ENCODE data around the gene WWOX.

Gene WWOX

GRCh38 chr16:78748220-78748929, 648.9 kb downstream of the WWOX start:
- no peak for DNase-seq (ENCODE audit: low read depth in 4 of 4, low spot score in 1 of 4)

GRCh38 chr16:78749745-78750268, 650.4 kb downstream of the WWOX start:
- DNase-seq (ENCODE audit: low read depth in 4 of 4, low spot score in 1 of 4), result no peak

GRCh38 chr16:78750611-78751010, 651.2 kb downstream of the WWOX start:
- no peak for DNase-seq (ENCODE audit: low read depth in 4 of 4, low spot score in 1 of 4)

GRCh38 chr16:78751601-78752000, 652.1 kb downstream of the WWOX start:
- no peak for DNase-seq (ENCODE audit: low read depth in 4 of 4, low spot score in 1 of 4)

GRCh38 chr16:78754713-78755112, 655.3 kb downstream of the WWOX start:
- no peak for DNase-seq (ENCODE audit: low read depth in 4 of 4, low spot score in 1 of 4)

GRCh38 chr16:78755751-78756661, 656.6 kb downstream of the WWOX start:
- DNase-seq (ENCODE audit: low read depth in 4 of 4, low spot score in 1 of 4), result no peak

- DNase-seq (ENCODE audit: low read depth in 4 of 4, low spot score in 1 of 4), result no peak
Measured at GRCh38 chr16:78759596-78759995, 660.1 kb downstream of the WWOX start.

GRCh38 chr16:78760611-78761010, 661.2 kb downstream of the WWOX start:
- no peak for DNase-seq (ENCODE audit: low read depth in 4 of 4, low spot score in 1 of 4)

- no peak for DNase-seq (ENCODE audit: low read depth in 4 of 4, low spot score in 1 of 4)
Measured at GRCh38 chr16:78761427-78761826, 662.0 kb downstream of the WWOX start.

GRCh38 chr16:78762222-78762621, 662.8 kb downstream of the WWOX start:
- DNase-seq (ENCODE audit: low read depth in 4 of 4, low spot score in 1 of 4), result no peak

GRCh38 chr16:78763821-78764440, 664.5 kb downstream of the WWOX start:
- DNase-seq (ENCODE audit: low read depth in 4 of 4, low spot score in 1 of 4), result no peak

- no peak for DNase-seq (ENCODE audit: low read depth in 4 of 4, low spot score in 1 of 4)
Measured at GRCh38 chr16:78764478-78764877, 665.0 kb downstream of the WWOX start.

- no peak for DNase-seq (ENCODE audit: low read depth in 4 of 4, low spot score in 1 of 4)
Measured at GRCh38 chr16:78768226-78768625, 668.8 kb downstream of the WWOX start.

- no peak for DNase-seq (ENCODE audit: low read depth in 4 of 4, low spot score in 1 of 4)
Measured at GRCh38 chr16:78768718-78769117, 669.3 kb downstream of the WWOX start.

- peak; percentile 59 to 70 (median 64) for DNase-seq (ENCODE audit: low read depth in 4 of 4, low spot score in 1 of 4)
Measured at GRCh38 chr16:78770353-78771091, 671.1 kb downstream of the WWOX start.

- no peak for DNase-seq (ENCODE audit: low read depth in 4 of 4, low spot score in 1 of 4)
Measured at GRCh38 chr16:78773291-78773702, 673.8 kb downstream of the WWOX start.

GRCh38 chr16:78773706-78774105, 674.3 kb downstream of the WWOX start:
- no peak for DNase-seq (ENCODE audit: low read depth in 4 of 4, low spot score in 1 of 4)

GRCh38 chr16:78775161-78775561, 675.7 kb downstream of the WWOX start:
- DNase-seq (ENCODE audit: low read depth in 4 of 4, low spot score in 1 of 4), result peak; percentile 31 to 71 (median 40)

- DNase-seq (ENCODE audit: low read depth in 4 of 4, low spot score in 1 of 4), result peak in 1 of 4 experiments; percentile 41
Measured at GRCh38 chr16:78778101-78779004, 678.9 kb downstream of the WWOX start.

- DNase-seq (ENCODE audit: low read depth in 4 of 4, low spot score in 1 of 4), result no peak
Measured at GRCh38 chr16:78780808-78781207, 681.4 kb downstream of the WWOX start.

Data from stimulated activated CD4-positive, alpha-beta T cell treated with anti-CD3 and anti-CD28 coated beads, Interleukin-1b, Interleukin-23, amount 100 ng/mL, for 24 hours (primary cell).